Breast epithelium (tissue), 3 donors: ENCODE data around the gene SIGLEC9.

Experiments
- CTCF ChIP-seq, 3 donors: fragments of 450-650 bp; IDR thresholded peaks; one replicate each; pipeline ENCODE4 v1.5.1; 2016 to 2017; ENCODE audit warnings: antibody characterized with exemption in 3 of 3, mild to moderate bottlenecking in 3 of 3, moderate library complexity in 3 of 3
- POLR2A ChIP-seq: fragments of 450-650 bp; IDR thresholded peaks from one replicate; pipeline ENCODE4 v1.6.1; 2016; ENCODE audit warnings: antibody characterized with exemption, mild to moderate bottlenecking, moderate library complexity
- POLR2AphosphoS5 ChIP-seq, 3 donors: sonication (generic); formaldehyde crosslinking; IDR thresholded peaks; one replicate each; pipeline ENCODE4 v1.6.1; 2017; ENCODE audit warnings: antibody characterized with exemption in 3 of 3

GRCh38 chr19:51102991-51103390, 21.7 kb upstream of the SIGLEC9 start:
- no peak for TF ChIP-seq POLR2A
- no peak for TF ChIP-seq CTCF (IDR thresholded peaks at IDR 0.05)
- TF ChIP-seq POLR2AphosphoS5 (IDR thresholded peaks at IDR 0.05), result no peak
